A673 (cell line): ENCODE data around the gene ZNF335. TPM values are rescaled to one million over a fixed set of nuclear protein-coding genes. Genes with fewer than 3 reads are reported as not detected.

Experiments used
- BruUV-seq: library from RNA; stranded (reverse); fragments of 400-500 nt; replicated peaks from 2 replicates; lab custom pipeline; 2021; lab: Mats Ljungman, UMichigan
- CTCF ChIA-PET: fragments of 300-600 bp; sonication (Branson Sonifier 250); formaldehyde crosslinking; loops from one replicate; lab custom pipeline; 2022; ENCODE audit warnings: antibody characterized with exemption; lab: Charles Lee
- POLR2A ChIA-PET: fragments of 300-600 bp; sonication (Branson Sonifier 250); formaldehyde crosslinking; loops from one replicate; lab custom pipeline; 2022; ENCODE audit warnings: antibody characterized with exemption; ENCODE audit not compliant: low non-redundant PET; lab: Charles Lee
- DNase-seq: peaks from one replicate; pipeline ENCODE4 v3.0.0-alpha.2; 2015; ENCODE audit warnings: low spot score
- H3K27ac ChIP-seq: fragments of 200-600 bp; sonication (generic); 2 replicates; pipeline ENCODE4 v1.5.1; 2016; ENCODE audit warnings: mixed run types, low read depth, mild to moderate bottlenecking, mixed read lengths, antibody characterized with exemption, low read length; ENCODE audit not compliant: poor library complexity, severe bottlenecking
- H3K27me3 ChIP-seq: fragments of 200-600 bp; sonication (generic); replicated peaks from 2 replicates; pipeline ENCODE4 v1.6.1; 2017; ENCODE audit warnings: mixed run types, low read depth, mild to moderate bottlenecking, mixed read lengths, antibody characterized with exemption, low read length; ENCODE audit not compliant: insufficient read depth, poor library complexity
- H3K36me3 ChIP-seq: fragments of 200-600 bp; sonication (generic); 2 replicates; pipeline ENCODE4 v1.6.1; 2016; ENCODE audit warnings: mixed run types, mild to moderate bottlenecking, mixed read lengths, antibody characterized with exemption, low read length; ENCODE audit not compliant: insufficient read depth, poor library complexity, severe bottlenecking
- H3K4me1 ChIP-seq: fragments of 200-600 bp; sonication (generic); 2 replicates; pipeline ENCODE4 v1.6.1; 2017; ENCODE audit warnings: mixed run types, mild to moderate bottlenecking, mixed read lengths, antibody characterized with exemption, low read length; ENCODE audit not compliant: insufficient read depth, poor library complexity, severe bottlenecking
- H3K4me3 ChIP-seq: fragments of 200-600 bp; sonication (generic); 2 replicates; pipeline ENCODE4 v1.5.1; 2016; ENCODE audit warnings: low read depth, mixed run types, mild to moderate bottlenecking, mixed read lengths, low read length; ENCODE audit not compliant: poor library complexity, severe bottlenecking
- H3K9me3 ChIP-seq: fragments of 200-600 bp; sonication (generic); 2 replicates; pipeline ENCODE4 v1.6.1; 2016; ENCODE audit warnings: mixed run types, low read depth, mild to moderate bottlenecking, mixed read lengths, antibody characterized with exemption, low read length; ENCODE audit not compliant: poor library complexity, severe bottlenecking
- CTCF ChIP-seq: fragments of 300-800, 200-600 bp; sonication (generic); conservative IDR thresholded peaks from 2 replicates; pipeline ENCODE4 v1.5.1; 2017; ENCODE audit warnings: low read depth, mild to moderate bottlenecking, antibody characterized with exemption, low read length, moderate library complexity, mixed read lengths
- EZH2 ChIP-seq: fragments of 200-600 bp; sonication (generic); IDR thresholded peaks from 2 replicates; pipeline ENCODE4 v1.6.1; 2017; ENCODE audit warnings: borderline replicate concordance, low read depth, mild to moderate bottlenecking, mixed read lengths, antibody characterized with exemption, low read length; ENCODE audit not compliant: poor library complexity, severe bottlenecking
- intact Hi-C: fragments of 100-400 bp; cut with micrococcal nuclease; formaldehyde crosslinking; loops from one replicate; pipeline ENCODE4 v1.10.0; 2022; ENCODE audit not compliant: unreplicated experiment
- total RNA-seq: library from RNA; stranded (reverse); gene quantifications from 2 replicates; pipeline ENCODE4 v1.2.3, GENCODE V29; 2021

Gene ZNF335
- total RNA-seq, 1 experiment from 2014 or later = 31.9 TPM

GRCh38 chr20:45962031-45962755 is 9.8 kb downstream of the ZNF335 start:
- no peaks in the 10 kb centered on the region for H3K4me1 ChIP-seq
- H3K27ac ChIP-seq = no peak overlapping the region
- TF ChIP-seq CTCF = no peak
- no peak for TF ChIP-seq EZH2
- H3K4me3 ChIP-seq = no peak overlapping the region
- DNase-seq = no peak
- no peaks in the 10 kb centered on the region for H3K27me3 ChIP-seq
- CTCF ChIA-PET = interaction anchor here (0.6 to 1.0 kb wide), 2 partner anchors 22 to 163 kb away, joined by 3 to 5 read pairs; no protein-coding TSS in a partner anchor
- intact Hi-C loops = loop anchor here (5.0 to 10.0 kb wide), 2 partner anchors 67 to 165 kb away; partner anchors contain the start of genes CTSA and NEURL2
- POLR2A ChIA-PET = no interaction called here
- H3K9me3 ChIP-seq = no peaks in the 10 kb centered on the region
- BruUV-seq = no TSS peak
- H3K36me3 ChIP-seq = peaks cover 92% of the 10 kb centered on the region

- intact Hi-C loops = loop anchor here (5.0 to 10.0 kb wide), 3 partner anchors 65 to 163 kb away; partner anchors contain the start of genes CTSA and NEURL2
Observed at GRCh38 chr20:45959956-45960630, 11.9 kb downstream of the ZNF335 start.

GRCh38 chr20:45959126-45959525 is 12.9 kb downstream of the ZNF335 start:
- TF ChIP-seq EZH2 (no peak), CTCF (no peak)
- Histone ChIP-seq H3K27me3 (no peaks in the 10 kb centered on the region), H3K9me3 (no peaks in the 10 kb centered on the region), H3K36me3 (peaks cover 83% of the 10 kb centered on the region), H3K4me3 (no peak overlapping the region), H3K27ac (no peak overlapping the region), H3K4me1 (no peaks in the 10 kb centered on the region)
- POLR2A ChIA-PET = no interaction called here
- CTCF ChIA-PET = no interaction called here
- intact Hi-C loops = loop anchor here (5.0 kb wide), 1 partner anchor 137 kb away; no protein-coding TSS in a partner anchor
- no peak for DNase-seq
- BruUV-seq = no TSS peak

More at GRCh38 chr20:45959956-45960630, 11.9 kb downstream of the ZNF335 start:
- H3K27ac ChIP-seq = no peak overlapping the region
- H3K4me3 ChIP-seq = no peak overlapping the region
- H3K9me3 ChIP-seq = no peaks in the 10 kb centered on the region
- DNase-seq = no peak
- BruUV-seq = no TSS peak
- ChIA-PET POLR2A (interaction anchor here (0.6 kb wide), 1 partner anchor 159 kb away, joined by 4 read pairs; no protein-coding TSS in a partner anchor), CTCF (interaction anchor here (1.4 kb wide), 1 partner anchor 10 kb away, joined by 4 read pairs; no protein-coding TSS in a partner anchor)
- H3K36me3 ChIP-seq = peaks cover 90% of the 10 kb centered on the region
- TF ChIP-seq CTCF (no peak), EZH2 (no peak)
- no peaks in the 10 kb centered on the region for H3K27me3 ChIP-seq
- H3K4me1 ChIP-seq = no peaks in the 10 kb centered on the region
